ENCODE data around the gene PTPRH.
A peak's percentile ranks its signal among the peaks of the same experiment; 100 is the strongest.

Gene PTPRH, protein sequence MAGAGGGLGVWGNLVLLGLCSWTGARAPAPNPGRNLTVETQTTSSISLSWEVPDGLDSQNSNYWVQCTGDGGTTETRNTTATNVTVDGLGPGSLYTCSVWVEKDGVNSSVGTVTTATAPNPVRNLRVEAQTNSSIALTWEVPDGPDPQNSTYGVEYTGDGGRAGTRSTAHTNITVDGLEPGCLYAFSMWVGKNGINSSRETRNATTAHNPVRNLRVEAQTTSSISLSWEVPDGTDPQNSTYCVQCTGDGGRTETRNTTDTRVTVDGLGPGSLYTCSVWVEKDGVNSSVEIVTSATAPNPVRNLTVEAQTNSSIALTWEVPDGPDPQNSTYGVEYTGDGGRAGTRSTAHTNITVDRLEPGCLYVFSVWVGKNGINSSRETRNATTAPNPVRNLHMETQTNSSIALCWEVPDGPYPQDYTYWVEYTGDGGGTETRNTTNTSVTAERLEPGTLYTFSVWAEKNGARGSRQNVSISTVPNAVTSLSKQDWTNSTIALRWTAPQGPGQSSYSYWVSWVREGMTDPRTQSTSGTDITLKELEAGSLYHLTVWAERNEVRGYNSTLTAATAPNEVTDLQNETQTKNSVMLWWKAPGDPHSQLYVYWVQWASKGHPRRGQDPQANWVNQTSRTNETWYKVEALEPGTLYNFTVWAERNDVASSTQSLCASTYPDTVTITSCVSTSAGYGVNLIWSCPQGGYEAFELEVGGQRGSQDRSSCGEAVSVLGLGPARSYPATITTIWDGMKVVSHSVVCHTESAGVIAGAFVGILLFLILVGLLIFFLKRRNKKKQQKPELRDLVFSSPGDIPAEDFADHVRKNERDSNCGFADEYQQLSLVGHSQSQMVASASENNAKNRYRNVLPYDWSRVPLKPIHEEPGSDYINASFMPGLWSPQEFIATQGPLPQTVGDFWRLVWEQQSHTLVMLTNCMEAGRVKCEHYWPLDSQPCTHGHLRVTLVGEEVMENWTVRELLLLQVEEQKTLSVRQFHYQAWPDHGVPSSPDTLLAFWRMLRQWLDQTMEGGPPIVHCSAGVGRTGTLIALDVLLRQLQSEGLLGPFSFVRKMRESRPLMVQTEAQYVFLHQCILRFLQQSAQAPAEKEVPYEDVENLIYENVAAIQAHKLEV

DNA sequence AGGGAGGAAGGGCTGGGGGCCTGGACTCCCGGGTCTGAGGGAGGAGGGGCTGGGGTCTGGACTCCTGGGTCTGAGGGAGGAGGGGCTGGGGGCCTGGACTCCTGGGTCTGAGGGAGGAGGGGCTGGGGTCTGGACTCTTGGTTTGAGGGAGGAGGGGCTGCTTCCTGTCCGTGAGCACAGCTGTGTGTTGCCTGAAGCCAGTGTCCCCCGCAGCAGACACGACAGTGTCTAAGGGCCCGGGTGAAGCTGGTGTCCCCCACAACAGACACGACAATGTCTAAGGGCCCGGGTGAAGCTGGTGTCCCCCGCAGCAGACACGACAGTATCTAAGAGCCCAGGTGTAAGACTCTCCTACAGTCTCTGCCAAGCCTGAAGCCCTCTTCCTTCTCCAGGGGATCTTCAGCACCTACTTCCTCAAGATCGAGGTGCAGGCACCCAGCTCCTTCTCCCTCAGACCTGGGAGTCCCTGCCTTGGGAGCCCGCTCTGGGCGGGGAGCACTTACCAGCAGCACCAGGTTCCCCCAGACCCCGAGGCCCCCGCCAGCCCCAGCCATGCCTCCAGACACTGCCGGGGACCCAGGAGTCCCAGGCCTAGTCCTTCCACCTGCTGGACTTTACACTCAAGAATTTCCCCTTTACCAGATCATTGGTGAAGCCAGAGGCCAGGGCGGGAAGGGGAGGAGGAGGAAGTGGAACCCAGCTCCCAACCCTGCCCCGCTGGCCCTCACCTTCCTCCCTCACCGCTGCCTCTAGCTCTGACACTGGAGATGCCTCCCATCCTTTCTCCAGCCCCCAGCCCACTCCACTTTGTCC is at the start of gene PTPRH:
Gene PTPRH (minus strand): TSS at position 622 of the 813 bp plus-strand sequence. CDS start 68 bp downstream, at position 554.
- DNase-seq, result no peak

DNA sequence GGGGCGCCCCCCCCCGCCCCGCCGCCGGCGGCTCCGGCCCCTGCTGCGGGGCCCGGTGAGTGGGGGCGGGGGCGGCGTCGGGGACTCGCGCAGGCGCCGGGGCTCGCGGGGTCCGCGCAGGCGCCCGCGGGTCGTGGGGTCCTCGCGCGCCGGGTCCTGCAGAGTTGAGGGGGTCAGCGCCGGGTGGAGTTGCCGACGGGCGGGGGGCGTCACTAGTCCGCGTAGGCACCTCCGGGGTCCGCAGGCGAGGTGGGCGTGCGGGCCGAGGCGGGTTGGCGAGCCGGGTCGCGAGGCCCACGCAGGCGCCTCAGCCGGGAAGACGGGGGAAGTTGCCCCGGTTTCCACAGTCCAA is 49.2 kb upstream of the PTPRH start:
- peak; percentile 37 to 64 for DNase-seq

DNA sequence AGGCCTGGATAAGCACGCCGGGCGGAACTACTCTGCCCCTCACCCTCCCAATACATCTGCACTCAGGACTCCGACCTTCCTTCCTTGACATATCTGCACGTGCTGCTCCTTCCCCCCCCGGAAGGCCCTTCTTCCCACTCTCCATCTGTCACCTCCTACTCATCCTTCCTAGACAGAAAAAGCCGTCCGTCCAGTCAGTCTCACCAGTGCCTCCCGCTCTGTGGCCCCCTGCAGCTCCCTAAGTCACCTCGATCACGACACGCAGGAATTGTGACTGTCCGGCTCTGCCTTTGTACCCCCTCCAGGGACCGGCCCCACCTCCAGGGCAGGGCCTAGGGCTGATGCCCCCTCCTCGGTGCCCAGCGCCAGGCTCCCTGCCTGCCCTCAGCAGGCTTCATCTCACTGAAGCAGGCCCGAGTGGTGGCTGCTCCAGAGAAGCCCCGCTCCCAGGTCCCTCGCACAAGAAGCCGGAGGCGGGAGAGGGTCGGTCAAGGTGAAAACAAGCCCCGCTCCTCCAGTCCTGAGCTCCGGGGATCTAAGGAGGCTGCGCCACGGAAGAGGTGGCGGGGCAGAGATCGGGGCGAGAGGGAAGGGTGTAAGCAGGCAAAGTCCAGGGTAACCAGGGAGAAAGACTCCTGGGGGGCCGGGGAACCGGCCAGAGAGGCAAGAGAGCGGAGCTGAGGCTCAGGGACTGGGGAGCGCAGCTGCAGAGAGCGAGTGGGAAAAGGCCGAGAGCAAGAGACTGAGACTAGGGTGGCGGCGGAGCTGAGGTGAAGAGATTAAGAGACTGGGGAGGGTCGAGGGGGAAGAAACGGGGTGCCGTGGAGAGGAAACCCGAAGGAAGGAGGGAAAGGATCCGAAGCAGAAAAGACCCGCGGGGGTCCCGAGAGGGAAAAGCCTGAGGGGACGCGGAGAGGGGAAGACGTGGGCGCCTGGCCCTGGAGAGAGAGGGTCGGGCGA is 48.4 kb upstream of the PTPRH start:
- no peak for DNase-seq

DNA sequence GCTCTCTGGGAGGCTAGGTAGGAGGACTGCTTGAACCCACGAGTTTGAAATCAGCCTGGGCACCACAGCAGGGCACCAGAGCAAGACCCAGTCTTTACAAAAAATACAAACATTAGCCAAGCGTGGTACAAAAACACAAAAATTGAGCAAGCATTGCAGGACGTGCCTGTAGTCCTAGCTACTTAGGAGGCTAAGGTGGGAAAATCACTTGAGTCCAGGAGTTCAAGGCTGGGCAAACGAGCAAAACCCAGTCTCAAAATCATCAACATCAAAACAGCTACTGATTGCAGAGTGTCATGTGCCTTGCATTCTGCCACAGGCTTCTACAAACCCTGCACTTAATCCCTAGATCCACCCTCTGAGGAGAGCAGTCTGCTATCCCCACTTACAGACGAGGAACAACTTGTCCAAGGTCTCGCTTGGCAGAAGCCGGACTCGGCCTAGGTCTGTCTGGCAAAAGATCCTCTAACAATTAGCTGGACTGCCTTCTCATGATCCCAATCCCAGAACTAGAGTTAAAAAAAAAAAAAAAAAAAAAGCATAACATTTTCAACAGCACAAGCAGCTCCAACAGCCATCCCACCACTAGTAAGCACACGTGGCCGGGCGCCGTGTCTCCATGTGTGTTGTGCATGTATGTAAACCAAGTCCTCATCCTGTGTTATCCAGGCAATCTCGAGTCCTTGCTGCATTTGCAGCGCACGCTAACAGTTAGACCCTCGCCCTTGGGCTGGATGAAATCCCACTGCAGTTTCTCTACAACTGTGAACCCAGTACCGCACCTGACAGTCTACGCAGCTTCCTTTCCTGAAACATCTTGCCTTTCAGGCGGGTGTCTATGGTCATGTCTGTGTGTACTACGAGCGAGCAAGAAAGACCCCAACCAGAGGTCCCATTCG is 47.5 kb upstream of the PTPRH start:
- DNase-seq, result no peak

DNA sequence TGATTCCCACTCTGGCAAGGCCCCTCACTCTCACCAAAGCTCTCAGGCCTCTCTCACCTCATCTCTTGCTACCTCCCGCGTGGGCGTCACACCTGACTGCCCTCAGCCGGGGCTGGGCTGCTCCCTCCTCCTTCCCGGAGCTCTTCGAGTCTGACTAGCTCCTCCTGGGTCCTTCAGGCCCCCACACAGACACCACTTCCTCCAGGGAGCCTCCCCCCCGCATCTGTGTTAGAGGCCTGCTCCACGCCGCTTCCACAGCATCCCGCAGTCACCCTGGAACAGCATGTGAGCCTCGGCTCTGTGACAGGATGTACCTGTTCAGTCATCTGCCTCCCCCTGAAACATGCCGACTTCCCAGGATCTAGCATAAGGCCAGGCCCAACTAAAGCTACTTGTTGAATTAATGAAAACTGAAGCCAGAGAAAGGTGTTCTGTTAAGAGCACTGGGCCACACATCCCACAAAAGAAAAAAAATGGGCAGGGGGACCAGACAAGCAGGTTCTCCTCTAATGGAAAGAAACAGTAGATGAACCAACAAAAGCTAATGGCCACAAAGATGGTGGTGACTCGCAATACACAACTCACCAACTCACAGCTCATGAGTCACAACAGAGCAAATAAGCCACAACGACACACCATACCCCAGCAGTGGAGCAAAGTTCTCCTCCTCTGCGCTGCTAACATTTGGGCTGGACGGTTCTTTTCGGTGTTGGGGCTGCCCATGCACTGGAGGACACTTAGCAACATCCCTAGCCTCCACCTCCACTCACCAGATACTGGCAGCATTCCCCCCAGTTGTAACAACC is 46.5 kb upstream of the PTPRH start:
- DNase-seq, result peak; percentile 47 to 62

DNA sequence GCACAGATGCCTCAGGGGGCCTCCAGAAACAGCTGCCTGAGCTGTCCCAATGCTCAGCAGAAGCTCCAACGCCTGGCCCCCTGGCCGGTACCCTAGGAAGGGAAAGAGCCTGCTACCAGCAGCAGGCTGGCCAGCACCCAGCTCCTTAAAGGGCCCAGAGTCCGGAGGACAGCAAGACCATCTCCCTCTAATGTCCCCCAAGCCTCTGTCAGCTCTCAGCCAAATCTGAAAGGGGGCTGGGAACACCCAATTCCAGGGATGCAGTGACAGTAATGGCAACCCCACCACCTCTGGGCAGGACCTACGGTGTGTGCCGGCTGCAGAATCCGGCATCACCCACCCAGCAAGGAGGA is 45.3 kb upstream of the PTPRH start:
- no peak for DNase-seq

DNA sequence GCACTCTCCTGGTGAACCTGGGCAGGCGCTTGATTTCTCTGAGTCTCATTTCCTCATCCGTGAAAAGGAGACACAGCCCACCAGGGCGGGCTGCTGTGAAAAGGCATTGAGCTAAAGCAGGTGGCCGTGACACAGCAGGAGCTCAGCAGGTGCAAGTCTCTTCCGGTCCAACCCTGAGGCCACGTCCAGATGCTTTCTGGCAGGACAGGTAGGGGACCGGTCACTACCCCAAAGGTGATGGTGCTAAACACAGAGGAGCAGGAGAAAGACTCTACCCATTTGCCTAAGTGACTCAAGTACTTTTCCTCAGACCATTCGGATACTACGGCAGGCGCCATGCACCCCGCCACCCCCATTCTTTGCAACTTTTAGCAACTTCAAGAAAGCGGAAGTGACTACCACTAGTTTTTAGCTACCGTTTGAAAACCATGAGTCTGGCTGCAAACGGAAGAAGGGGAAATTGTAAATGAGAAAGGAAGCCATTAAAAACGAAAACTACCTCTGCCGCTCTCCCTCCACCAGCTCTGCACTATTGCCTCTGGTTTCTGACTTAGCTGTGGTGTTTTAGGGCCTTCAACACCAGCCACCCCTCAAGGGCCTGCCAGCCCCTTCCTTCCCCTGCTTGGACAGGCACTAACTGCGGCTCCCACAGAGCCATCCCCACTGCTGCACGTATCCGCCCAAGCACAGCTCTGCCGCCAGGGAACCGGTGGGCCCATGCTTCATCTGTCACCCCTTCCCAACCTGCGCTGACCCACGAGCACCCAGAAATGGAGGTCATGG is 44.7 kb upstream of the PTPRH start:
- peak; percentile 68 to 75 for DNase-seq

DNA sequence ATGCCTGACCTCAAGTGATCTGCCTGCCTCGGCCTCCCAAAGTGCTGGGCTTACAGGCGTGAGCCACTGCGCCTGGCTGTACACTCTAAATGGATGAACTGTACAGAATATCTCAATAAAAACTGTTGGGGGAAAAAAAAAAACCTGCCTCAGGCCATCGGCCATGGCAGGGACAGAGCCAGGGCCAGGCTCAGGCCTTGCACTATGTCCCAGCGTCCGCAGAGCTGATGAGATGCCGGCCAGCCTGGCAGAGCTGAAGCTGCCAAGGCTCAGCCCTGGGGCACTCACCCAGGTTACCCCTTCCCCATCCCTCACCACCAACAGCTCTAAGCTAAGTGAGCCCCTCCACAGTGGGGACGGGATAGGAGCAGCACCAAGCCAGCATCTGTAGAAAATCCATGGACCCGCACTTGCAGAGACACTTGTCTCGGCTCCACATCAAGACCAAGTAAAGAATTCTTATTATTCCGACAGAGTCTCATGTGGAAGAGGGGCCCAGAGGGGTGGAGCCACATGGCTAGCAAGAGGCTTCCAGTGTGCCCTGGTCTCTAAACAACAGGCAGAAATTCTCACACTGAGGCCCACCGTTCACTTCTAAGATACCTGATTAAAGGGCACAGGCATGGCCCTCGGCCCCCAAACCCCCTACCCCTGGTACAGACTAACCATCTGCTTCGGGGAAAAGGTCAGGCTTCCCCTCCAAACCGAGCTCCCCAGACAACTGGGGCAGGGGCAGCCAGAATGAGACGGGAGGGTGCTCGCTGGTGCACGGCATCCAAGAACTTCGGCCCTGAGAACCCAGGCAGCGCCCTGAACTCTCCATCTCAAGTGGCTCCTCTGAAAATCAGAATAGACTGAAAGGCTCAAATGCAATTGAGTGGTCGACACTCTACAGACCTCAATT is 43.7 kb upstream of the PTPRH start:
- DNase-seq, result no peak

DNA sequence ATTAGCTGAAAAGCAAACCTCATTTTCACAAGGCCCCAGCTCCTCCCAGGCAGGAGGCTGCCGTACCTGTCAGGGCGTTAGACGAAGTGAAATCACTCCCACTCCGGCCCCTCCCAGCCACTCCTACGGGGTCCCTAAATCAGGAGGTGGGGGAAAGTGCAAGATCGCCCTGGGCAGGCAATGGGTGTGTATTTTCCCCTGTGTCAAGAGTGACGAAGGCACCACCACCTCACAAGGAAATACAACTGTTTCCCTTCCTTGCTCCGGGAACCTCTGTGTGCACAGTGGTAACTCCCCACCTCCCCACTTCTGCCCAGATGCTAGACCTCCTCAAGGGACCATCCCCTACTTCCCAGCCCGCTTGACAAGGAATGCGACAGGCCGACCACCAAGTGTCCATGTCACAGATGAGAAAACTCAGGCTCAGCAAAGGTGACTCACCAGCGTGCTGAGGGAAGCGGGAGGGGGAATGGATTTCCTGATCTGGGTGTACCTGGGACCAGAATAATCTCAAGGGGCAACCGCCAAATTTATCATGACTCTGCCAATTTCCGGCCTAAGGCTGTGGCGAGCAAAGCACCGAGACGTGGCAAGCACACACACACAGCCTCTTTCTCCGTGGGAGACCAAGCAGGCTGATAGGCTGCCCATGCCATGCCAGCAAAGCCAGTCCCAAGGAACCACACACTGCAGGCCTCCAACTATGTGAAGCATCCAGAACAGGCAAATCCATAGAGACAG is 42.2 kb upstream of the PTPRH start:
- peak in 1 of 2 donors; percentile 59 for DNase-seq

DNA sequence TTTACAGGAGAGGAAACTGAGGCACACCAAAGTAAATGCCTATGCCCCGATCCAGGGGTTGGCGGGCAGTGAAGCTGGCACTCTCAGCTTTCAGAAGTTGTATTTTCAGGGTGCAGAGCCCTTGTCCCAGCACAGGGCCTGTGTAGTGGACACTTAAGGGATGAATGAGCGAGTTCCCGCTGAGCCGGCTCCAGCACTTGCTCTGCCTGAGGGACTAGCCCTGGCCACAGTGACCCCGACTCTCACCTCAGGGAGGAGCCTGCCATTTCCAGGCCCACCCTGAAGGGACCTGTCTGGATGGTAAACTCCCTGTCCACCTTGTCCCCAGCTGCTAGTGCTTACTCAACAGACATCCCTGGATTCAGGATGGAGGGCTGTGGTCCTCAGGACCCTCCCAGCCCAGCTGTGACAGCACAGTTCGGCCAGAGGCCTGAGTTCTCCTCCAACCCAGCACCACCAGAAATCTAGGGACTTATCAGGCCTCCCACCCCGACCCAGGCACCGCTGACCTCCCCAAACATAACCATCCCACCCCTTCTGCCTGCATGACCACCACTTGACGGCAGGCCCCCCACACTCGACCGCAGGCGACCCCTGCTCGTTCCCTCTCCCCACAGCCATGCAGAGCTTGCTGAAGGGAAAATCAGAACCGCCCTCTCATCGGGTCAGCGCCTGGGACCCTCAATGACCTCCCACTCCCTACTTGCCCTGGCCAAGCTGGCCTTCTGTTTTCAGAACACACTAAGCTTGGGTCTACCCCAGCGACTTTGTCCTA is 41.1 kb upstream of the PTPRH start:
- no peak for DNase-seq

DNA sequence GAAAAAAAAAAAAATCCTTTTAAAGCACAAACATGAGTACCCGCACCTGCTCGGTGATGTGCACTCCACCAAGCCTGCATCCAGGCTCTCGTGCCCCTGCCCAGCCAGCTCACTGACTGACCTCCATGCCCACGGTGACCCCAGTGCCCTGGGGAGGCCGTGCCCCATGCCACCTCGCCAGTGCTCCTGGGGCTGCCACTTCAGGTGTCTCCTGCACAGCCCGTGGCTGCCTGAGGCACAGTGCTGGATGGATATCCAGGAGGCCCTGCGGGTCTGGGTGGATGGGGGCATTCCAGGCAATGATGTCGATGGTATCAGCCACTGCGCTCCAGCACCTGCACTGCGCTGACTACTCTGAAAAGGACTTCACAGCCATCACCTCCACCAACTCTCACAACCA is 40.5 kb upstream of the PTPRH start:
- no peak for DNase-seq

DNA sequence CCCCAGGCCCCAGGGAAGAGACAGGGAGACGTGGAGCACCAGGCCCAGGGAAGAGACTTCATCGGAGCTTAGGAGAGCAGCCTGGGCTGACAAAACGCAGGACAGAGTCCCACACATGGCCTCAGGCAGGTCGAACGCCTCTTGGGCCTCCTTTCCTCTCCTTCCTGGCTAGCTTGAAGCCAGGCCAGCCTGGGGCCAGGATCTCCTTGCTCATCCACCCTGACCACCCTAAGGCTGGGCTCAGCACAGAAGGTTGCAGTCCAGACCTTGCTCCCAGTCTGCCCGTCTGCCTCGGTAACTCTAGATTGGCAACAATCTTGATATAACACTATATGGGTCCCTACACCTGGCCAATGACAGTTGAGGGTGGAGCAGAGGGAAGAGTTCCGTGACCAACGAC is 39.4 kb upstream of the PTPRH start:
- no peak for DNase-seq

DNA sequence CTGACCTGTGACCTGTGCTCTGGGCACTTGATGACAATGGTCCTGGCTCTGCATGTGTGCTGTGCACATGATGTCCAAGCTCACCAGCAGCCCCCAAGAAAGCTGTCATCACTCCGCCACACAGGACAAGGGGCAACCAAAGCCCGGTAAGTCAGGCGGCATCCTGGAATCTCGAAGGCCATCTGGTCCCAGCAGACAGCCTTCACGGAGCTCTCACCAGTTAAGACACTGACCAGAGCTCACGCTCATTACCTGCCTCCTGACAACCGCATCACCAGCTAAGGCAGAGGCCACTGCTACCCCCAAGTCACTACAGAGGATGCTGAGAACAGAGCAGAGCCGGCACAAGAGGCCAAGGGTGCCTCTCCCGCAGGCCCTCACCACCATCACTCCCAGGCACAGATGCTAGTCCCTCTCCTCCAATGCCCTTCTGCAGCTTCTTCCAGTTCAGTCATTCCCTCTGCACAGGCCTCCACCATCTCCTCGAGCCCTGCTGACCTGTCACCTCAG is 38.9 kb upstream of the PTPRH start:
- DNase-seq, result no peak

DNA sequence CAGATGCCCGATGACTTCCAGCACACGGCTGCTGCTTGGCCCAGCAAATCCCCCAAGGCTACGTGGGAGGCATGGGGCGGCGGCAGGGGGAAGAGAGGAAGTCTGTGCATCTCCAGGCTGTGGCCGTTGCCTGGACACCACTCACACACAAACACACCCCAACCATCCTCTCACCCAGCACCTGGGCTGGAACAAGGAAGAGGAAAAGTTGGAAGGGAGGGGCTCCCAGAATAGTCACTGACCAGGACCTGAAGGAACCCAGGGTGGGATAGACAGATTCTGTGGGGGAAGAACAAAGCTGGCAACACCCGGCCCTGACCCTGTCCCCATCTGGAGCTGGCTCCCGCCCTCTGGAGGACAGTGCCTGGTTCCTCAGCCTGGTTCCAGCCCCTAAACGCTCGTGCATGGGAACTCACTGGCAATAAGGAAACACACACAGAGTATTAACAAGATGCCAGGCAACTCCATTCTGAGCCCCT is 38.4 kb upstream of the PTPRH start:
- DNase-seq, result no peak

All from CD4-positive, alpha-beta T cell treated with Interferon alpha-2 for 1 hour (primary cell).